SU-DHL-6 (cell line): ENCODE results near the gene OR2S2.

ENCODE experiments used
- EZH2phosphoT487 ChIP-seq: fragments of 200-600 bp; sonication (generic), shearing (Covaris generic); conservative IDR thresholded peaks from 2 replicates; pipeline ENCODE4 v1.6.1; 2018; ENCODE audit warnings: mild to moderate bottlenecking, antibody characterized with exemption, low read length, moderate library complexity, mixed read lengths
- TF ChIP-seq, protein P1 (sequence below): fragments of 200-600 bp; sonication (generic); IDR thresholded peaks from one replicate; pipeline ENCODE4 v1.5.1; 2017; ENCODE audit warnings: antibody characterized with exemption, mild to moderate bottlenecking, low read length, moderate library complexity; ENCODE audit not compliant: insufficient read depth, poor library complexity, severe bottlenecking

DNA sequence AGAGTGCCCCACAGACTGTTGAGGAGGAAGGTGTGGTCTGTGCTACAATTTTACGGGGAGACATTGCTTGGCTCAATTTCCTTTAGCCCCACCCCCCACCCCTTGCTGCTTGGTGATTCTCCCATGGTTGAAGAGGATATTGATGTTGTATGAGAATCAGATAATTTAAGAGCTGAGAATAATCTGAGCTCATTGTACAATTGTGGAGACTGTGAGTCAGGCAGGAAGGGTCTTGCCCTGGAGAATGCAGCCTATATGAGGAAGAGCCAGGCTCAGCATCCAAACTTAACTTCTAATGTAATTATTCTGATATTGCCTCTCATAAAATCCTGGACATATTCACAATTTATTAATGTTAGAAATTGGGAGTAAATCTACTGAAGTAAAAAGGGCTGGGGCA is 26.1 kb upstream of the OR2S2 start:
- TF ChIP-seq, protein P1, sequence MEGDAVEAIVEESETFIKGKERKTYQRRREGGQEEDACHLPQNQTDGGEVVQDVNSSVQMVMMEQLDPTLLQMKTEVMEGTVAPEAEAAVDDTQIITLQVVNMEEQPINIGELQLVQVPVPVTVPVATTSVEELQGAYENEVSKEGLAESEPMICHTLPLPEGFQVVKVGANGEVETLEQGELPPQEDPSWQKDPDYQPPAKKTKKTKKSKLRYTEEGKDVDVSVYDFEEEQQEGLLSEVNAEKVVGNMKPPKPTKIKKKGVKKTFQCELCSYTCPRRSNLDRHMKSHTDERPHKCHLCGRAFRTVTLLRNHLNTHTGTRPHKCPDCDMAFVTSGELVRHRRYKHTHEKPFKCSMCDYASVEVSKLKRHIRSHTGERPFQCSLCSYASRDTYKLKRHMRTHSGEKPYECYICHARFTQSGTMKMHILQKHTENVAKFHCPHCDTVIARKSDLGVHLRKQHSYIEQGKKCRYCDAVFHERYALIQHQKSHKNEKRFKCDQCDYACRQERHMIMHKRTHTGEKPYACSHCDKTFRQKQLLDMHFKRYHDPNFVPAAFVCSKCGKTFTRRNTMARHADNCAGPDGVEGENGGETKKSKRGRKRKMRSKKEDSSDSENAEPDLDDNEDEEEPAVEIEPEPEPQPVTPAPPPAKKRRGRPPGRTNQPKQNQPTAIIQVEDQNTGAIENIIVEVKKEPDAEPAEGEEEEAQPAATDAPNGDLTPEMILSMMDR: no peak
- TF ChIP-seq EZH2phosphoT487: no peak
